A673 (cell line): ENCODE data around the gene GUK1. TPM values are rescaled to one million over a fixed set of nuclear protein-coding genes. Genes with fewer than 3 reads are reported as not detected.

Source experiments
- BruUV-seq: library from RNA; stranded (reverse); fragments of 400-500 nt; replicated peaks from 2 replicates; lab custom pipeline; 2021; lab: Mats Ljungman, UMichigan
- CTCF ChIA-PET: fragments of 300-600 bp; sonication (Branson Sonifier 250); formaldehyde crosslinking; loops from one replicate; lab custom pipeline; 2022; ENCODE audit warnings: antibody characterized with exemption; lab: Charles Lee
- POLR2A ChIA-PET: fragments of 300-600 bp; sonication (Branson Sonifier 250); formaldehyde crosslinking; loops from one replicate; lab custom pipeline; 2022; ENCODE audit warnings: antibody characterized with exemption; ENCODE audit not compliant: low non-redundant PET; lab: Charles Lee
- DNase-seq: peaks from one replicate; pipeline ENCODE4 v3.0.0-alpha.2; 2015; ENCODE audit warnings: low spot score
- H3K27ac ChIP-seq: fragments of 200-600 bp; sonication (generic); 2 replicates; pipeline ENCODE4 v1.5.1; 2016; ENCODE audit warnings: mixed run types, low read depth, mild to moderate bottlenecking, mixed read lengths, antibody characterized with exemption, low read length; ENCODE audit not compliant: poor library complexity, severe bottlenecking
- H3K27me3 ChIP-seq: fragments of 200-600 bp; sonication (generic); replicated peaks from 2 replicates; pipeline ENCODE4 v1.6.1; 2017; ENCODE audit warnings: mixed run types, low read depth, mild to moderate bottlenecking, mixed read lengths, antibody characterized with exemption, low read length; ENCODE audit not compliant: insufficient read depth, poor library complexity
- H3K36me3 ChIP-seq: fragments of 200-600 bp; sonication (generic); 2 replicates; pipeline ENCODE4 v1.6.1; 2016; ENCODE audit warnings: mixed run types, mild to moderate bottlenecking, mixed read lengths, antibody characterized with exemption, low read length; ENCODE audit not compliant: insufficient read depth, poor library complexity, severe bottlenecking
- H3K4me1 ChIP-seq: fragments of 200-600 bp; sonication (generic); 2 replicates; pipeline ENCODE4 v1.6.1; 2017; ENCODE audit warnings: mixed run types, mild to moderate bottlenecking, mixed read lengths, antibody characterized with exemption, low read length; ENCODE audit not compliant: insufficient read depth, poor library complexity, severe bottlenecking
- H3K4me3 ChIP-seq: fragments of 200-600 bp; sonication (generic); 2 replicates; pipeline ENCODE4 v1.5.1; 2016; ENCODE audit warnings: low read depth, mixed run types, mild to moderate bottlenecking, mixed read lengths, low read length; ENCODE audit not compliant: poor library complexity, severe bottlenecking
- H3K9me3 ChIP-seq: fragments of 200-600 bp; sonication (generic); 2 replicates; pipeline ENCODE4 v1.6.1; 2016; ENCODE audit warnings: mixed run types, low read depth, mild to moderate bottlenecking, mixed read lengths, antibody characterized with exemption, low read length; ENCODE audit not compliant: poor library complexity, severe bottlenecking
- EZH2 ChIP-seq: fragments of 200-600 bp; sonication (generic); IDR thresholded peaks from 2 replicates; pipeline ENCODE4 v1.6.1; 2017; ENCODE audit warnings: borderline replicate concordance, low read depth, mild to moderate bottlenecking, mixed read lengths, antibody characterized with exemption, low read length; ENCODE audit not compliant: poor library complexity, severe bottlenecking
- intact Hi-C: fragments of 100-400 bp; cut with micrococcal nuclease; formaldehyde crosslinking; loops from one replicate; pipeline ENCODE4 v1.10.0; 2022; ENCODE audit not compliant: unreplicated experiment
- total RNA-seq: library from RNA; stranded (reverse); gene quantifications from 2 replicates; pipeline ENCODE4 v1.2.3, GENCODE V29; 2021
- TF ChIP-seq, protein P1 (sequence below): fragments of 300-800, 200-600 bp; sonication (generic); conservative IDR thresholded peaks from 2 replicates; pipeline ENCODE4 v1.5.1; 2017; ENCODE audit warnings: low read depth, mild to moderate bottlenecking, antibody characterized with exemption, low read length, moderate library complexity, mixed read lengths

GUK1 gene
- total RNA-seq, 1 experiment from 2014 or later, result 130 TPM

DNA sequence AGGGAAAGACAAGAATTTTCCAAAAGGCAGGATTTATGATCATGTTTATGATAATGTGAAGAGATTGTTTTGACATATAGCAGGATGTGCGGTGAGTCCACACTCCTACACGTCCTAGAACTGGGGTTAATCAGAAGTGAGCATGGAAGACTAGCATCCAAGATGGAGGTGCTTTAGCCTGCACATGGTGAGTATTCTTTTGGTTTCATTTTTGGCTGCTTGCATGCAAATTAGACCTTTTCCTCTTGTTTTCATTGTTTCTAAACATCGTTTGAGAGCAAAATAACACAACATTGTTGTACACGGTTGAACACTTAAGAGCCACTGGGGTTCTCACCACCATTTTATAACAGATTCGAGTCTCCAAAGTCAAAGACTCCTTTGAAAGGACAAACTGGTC lies 14.9 kb upstream of the GUK1 start:
- TF ChIP-seq, protein P1, sequence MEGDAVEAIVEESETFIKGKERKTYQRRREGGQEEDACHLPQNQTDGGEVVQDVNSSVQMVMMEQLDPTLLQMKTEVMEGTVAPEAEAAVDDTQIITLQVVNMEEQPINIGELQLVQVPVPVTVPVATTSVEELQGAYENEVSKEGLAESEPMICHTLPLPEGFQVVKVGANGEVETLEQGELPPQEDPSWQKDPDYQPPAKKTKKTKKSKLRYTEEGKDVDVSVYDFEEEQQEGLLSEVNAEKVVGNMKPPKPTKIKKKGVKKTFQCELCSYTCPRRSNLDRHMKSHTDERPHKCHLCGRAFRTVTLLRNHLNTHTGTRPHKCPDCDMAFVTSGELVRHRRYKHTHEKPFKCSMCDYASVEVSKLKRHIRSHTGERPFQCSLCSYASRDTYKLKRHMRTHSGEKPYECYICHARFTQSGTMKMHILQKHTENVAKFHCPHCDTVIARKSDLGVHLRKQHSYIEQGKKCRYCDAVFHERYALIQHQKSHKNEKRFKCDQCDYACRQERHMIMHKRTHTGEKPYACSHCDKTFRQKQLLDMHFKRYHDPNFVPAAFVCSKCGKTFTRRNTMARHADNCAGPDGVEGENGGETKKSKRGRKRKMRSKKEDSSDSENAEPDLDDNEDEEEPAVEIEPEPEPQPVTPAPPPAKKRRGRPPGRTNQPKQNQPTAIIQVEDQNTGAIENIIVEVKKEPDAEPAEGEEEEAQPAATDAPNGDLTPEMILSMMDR, result no peak
- TF ChIP-seq EZH2, result no peak
- H3K27ac ChIP-seq, result no peak overlapping the region
- BruUV-seq, result no TSS peak
- no peaks in the 10 kb centered on the region for H3K27me3 ChIP-seq
- ChIA-PET POLR2A (no interaction called here), CTCF (no interaction called here)
- H3K9me3 ChIP-seq, result no peaks in the 10 kb centered on the region
- H3K36me3 ChIP-seq, result no peaks in the 10 kb centered on the region
- H3K4me1 ChIP-seq, result no peaks in the 10 kb centered on the region
- DNase-seq, result no peak
- intact Hi-C loops, result no loop called here
- no peak overlapping the region for H3K4me3 ChIP-seq

DNA sequence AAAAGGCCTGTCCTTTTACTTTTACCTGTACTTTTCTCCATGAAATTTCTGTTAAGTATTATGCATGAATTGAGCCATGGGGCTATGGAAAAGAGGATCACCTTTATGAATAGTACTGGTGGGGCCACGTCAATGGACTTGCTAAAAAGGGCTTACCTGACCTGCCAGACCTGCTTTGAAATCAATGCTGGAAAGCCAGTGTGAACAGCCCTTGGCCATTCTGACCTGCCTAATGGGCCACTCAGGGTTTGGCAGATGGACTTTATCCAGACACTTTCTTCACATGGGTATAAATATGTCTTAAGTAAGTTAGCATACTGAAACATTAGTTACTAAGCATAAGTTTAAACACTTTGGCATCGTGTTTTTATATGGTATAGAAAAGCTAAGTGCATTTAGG lies 8.3 kb upstream of the GUK1 start:
- no peak overlapping the region for H3K27ac ChIP-seq
- H3K9me3 ChIP-seq, result no peaks in the 10 kb centered on the region
- no peak for DNase-seq
- ChIA-PET POLR2A (interaction anchor here (0.6 kb wide), 1 partner anchor 10 kb away, joined by 3 read pairs; no protein-coding TSS in a partner anchor), CTCF (no interaction called here)
- H3K4me3 ChIP-seq, result no peak overlapping the region
- intact Hi-C loops, result loop anchor here (5.0 kb wide), 1 partner anchor 386 kb away; no protein-coding TSS in a partner anchor
- peaks cover 28% of the 10 kb centered on the region for H3K27me3 ChIP-seq
- TF ChIP-seq, protein P1, result no peak
- TF ChIP-seq EZH2, result no peak
- H3K4me1 ChIP-seq, result no peaks in the 10 kb centered on the region
- no TSS peak for BruUV-seq
- no peaks in the 10 kb centered on the region for H3K36me3 ChIP-seq

DNA sequence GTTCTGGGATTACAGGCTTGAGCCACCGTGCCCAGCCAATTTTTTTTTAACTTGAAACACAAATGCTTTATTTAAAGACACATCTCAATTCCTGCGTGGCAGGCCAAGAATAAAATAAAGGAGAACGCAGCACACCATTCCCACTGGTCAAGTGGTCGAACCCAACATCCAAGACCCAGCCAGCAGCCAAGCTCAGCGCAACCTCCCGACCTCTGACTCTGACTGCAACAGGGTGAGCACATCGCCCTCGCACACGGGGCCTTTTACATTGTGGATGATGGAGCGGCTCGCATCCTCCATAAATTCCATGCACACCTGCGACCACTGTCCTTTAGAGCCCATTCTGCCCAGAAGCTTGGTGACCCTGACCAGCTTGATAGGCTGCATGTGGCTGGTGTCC lies 5.5 kb upstream of the GUK1 start:
- no TSS peak for BruUV-seq
- Histone ChIP-seq H3K4me1 (no peaks in the 10 kb centered on the region), H3K27me3 (peaks cover 29% of the 10 kb centered on the region), H3K27ac (no peak overlapping the region), H3K4me3 (no peak overlapping the region), H3K36me3 (no peaks in the 10 kb centered on the region), H3K9me3 (no peaks in the 10 kb centered on the region)
- intact Hi-C loops, result loop anchor here (5.0 kb wide), 1 partner anchor 383 kb away; no protein-coding TSS in a partner anchor
- no peak for DNase-seq
- ChIA-PET CTCF (interaction anchor here (0.6 kb wide), 1 partner anchor 16 kb away, joined by 4 read pairs; no protein-coding TSS in a partner anchor), POLR2A (no interaction called here)
- TF ChIP-seq EZH2, result no peak
- TF ChIP-seq, protein P1, result no peak
